Measurements from ENCODE around the gene PDSS2. TPM values are rescaled to one million over a fixed set of nuclear protein-coding genes. Genes with fewer than 3 reads are reported as not detected.

Gene PDSS2
- total RNA-seq, 6 experiments from 2014 or later: 13.3 to 16.9 (median 14.6) TPM

DNA sequence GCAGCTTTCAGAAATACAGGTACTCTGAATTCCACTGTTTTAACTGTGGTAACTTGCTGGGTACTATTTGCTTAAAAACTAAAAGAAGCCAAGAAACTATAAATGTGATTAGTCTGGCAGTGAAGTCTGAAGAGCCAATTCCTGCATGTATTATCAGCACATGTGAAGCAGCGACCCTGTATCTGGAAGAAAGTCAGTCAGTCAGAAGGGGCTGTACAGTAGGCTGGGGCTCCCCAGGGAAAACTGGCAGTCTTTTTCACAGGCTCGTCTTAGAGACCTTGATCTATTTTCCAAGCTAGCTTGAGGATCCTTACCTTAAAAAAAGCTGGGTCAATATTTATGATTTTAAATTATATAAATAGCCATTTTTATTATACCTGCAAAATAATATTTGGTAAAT is 104.9 kb downstream of the PDSS2 start:
- Mint-ChIP-seq H3K9me3 (no peaks in the 10 kb centered on the region), H3K4me3 (no peak overlapping the region), H3K4me1 (ENCODE audit: low read depth) (peaks cover 6% of the 10 kb centered on the region; the same call in 1 of the 2 replicates), H3K36me3 (ENCODE audit: low read depth) (no peaks in the 10 kb centered on the region), H3K27me3 (ENCODE audit: insufficient read depth) (no peaks in the 10 kb centered on the region), H3K27ac (no peak overlapping the region)
- TF ChIP-seq, protein P1, sequence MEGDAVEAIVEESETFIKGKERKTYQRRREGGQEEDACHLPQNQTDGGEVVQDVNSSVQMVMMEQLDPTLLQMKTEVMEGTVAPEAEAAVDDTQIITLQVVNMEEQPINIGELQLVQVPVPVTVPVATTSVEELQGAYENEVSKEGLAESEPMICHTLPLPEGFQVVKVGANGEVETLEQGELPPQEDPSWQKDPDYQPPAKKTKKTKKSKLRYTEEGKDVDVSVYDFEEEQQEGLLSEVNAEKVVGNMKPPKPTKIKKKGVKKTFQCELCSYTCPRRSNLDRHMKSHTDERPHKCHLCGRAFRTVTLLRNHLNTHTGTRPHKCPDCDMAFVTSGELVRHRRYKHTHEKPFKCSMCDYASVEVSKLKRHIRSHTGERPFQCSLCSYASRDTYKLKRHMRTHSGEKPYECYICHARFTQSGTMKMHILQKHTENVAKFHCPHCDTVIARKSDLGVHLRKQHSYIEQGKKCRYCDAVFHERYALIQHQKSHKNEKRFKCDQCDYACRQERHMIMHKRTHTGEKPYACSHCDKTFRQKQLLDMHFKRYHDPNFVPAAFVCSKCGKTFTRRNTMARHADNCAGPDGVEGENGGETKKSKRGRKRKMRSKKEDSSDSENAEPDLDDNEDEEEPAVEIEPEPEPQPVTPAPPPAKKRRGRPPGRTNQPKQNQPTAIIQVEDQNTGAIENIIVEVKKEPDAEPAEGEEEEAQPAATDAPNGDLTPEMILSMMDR (IDR thresholded peaks at IDR 0.05): no peak
- DNase-seq: no peak

DNA sequence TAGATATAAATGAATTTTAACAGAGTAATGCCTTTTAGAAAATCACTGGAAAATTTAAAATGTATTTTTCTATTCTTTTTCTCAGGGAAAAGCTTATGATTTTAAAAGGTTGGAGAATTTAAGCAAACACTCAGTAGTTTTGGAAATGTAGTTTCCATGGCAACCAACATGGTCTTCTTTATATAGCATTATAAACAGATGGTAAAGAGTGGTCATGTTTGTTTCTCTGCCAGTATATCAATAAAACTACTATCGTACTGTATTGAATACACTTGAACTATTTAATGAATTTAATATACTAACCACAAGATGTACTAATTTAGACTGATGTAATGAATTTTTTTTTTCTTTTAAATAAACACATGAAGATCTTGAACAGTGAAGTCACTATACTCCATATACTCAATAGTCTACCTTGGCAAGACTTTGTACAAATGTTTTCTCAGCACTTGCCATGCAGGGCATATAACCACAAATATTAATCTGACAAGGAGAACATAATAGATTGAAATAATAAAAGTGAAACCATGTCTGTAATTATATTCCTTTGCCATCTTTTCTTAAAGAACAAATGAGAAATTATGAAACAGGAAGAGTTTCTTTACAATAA is 105.5 kb downstream of the PDSS2 start:
- no peak for DNase-seq
- Mint-ChIP-seq H3K9me3 (no peaks in the 10 kb centered on the region), H3K27ac (no peak overlapping the region), H3K4me3 (no peak overlapping the region), H3K36me3 (ENCODE audit: low read depth) (no peaks in the 10 kb centered on the region), H3K27me3 (ENCODE audit: insufficient read depth) (no peaks in the 10 kb centered on the region), H3K4me1 (ENCODE audit: low read depth) (peaks cover 6% of the 10 kb centered on the region; the same call in 1 of the 2 replicates)
- TF ChIP-seq, protein P1 (IDR thresholded peaks at IDR 0.05): no peak

DNA sequence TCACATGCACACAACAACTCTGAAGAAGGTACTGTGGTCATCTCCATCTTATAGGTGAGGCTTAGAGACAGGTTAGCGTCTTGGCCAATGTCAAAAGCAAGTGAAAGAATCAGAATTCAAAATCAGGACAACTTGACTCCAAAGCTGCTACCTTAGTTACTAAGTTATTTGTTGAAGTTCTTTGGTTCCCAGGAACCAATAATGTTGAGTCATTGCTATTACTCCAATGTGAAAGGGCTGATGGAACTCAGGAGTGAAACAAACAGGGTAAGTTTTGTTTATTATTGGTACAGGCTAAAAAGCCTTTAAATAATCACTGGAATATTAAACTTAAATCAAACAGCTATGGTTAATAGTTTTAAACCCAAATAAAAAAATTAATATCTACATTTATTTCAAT is 111.1 kb downstream of the PDSS2 start:
- H3K4me3 Mint-ChIP-seq: no peak overlapping the region

DNA sequence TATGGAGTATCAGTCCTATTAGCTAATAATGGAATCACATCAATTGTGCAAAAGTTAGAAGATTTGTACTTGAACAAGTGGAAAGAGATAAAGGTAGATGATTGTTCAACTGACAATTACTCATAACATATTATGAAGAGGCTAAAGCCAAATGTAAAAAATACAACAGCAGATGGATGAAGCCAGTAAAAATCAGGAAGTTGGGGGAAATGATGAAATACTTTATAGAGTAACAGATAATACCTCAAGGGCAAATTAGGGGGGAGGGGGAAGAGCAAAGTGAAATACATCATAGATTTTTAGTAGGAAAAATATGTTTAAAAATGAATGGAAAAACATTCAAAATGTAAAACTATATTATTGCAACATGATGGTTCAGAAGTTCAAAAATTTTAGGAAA is 114.0 kb downstream of the PDSS2 start:
- TF ChIP-seq, protein P1 (IDR thresholded peaks at IDR 0.05): no peak
- Mint-ChIP-seq H3K4me1 (ENCODE audit: low read depth) (peaks cover 9% of the 10 kb centered on the region), H3K36me3 (ENCODE audit: low read depth) (no peaks in the 10 kb centered on the region), H3K27me3 (ENCODE audit: insufficient read depth) (no peaks in the 10 kb centered on the region), H3K9me3 (no peaks in the 10 kb centered on the region), H3K27ac (no peak overlapping the region), H3K4me3 (no peak overlapping the region)
- no peak for DNase-seq

More for the DNA sequence above, 111.1 kb downstream of the PDSS2 start:
- Mint-ChIP-seq H3K27ac (peak overlapping the region; percentile 43), H3K36me3 (ENCODE audit: low read depth) (no peaks in the 10 kb centered on the region), H3K9me3 (no peaks in the 10 kb centered on the region), H3K4me1 (ENCODE audit: low read depth) (peaks cover 9% of the 10 kb centered on the region), H3K27me3 (ENCODE audit: insufficient read depth) (no peaks in the 10 kb centered on the region)
- TF ChIP-seq, protein P1 (IDR thresholded peaks at IDR 0.05): no peak
- DNase-seq: peak; percentile 8

DNA sequence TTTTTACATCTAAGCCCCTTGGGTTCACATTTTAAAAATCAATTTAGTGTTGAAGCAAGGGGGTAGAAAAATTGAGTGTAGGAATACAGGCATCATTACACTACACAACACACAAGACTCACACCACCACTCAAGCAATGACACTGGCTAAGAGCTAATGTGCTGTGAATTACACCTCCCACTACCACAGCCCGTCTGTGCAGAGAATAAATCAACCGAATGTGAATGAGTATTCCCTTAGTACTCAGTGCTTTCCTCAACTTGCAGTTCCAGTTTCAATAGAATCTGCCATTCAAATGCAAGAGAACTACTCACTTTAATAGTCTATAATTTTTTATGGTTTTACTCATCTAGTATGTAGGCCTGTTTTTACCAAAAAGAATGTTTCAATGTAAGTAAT is 114.4 kb downstream of the PDSS2 start:
- H3K4me1 Mint-ChIP-seq (ENCODE audit: low read depth): peaks cover 9% of the 10 kb centered on the region
- H3K4me3 Mint-ChIP-seq: no peak overlapping the region
- TF ChIP-seq, protein P1 (IDR thresholded peaks at IDR 0.05): no peak
- DNase-seq: no peak
- no peaks in the 10 kb centered on the region for H3K9me3 Mint-ChIP-seq
- H3K27me3 Mint-ChIP-seq (ENCODE audit: insufficient read depth): no peaks in the 10 kb centered on the region
- no peaks in the 10 kb centered on the region for H3K36me3 Mint-ChIP-seq (ENCODE audit: low read depth)
- no peak overlapping the region for H3K27ac Mint-ChIP-seq

Measured in HFFc6 (cell line).